Measurements from ENCODE around the gene YWHAH. TPM values are rescaled to one million over a fixed set of nuclear protein-coding genes. Genes with fewer than 3 reads are reported as not detected.

Gene YWHAH
- total and polyA plus RNA-seq, 9 of the 15 experiments (the other 6 are each of a cell fraction or from before 2014, with no cell fraction given) = 32.0 to 177 (median 114) TPM

- BruUV-seq (replicated peaks) = no TSS peak
- H3K9me1 ChIP-seq (ENCODE audit: control insufficient read depth, insufficient read depth, low read length) = no peaks in the 10 kb centered on the region
- intact Hi-C loops (cut with micrococcal nuclease) = no loop called here
- H3K79me2 ChIP-seq (ENCODE audit: control insufficient read depth, insufficient read depth, low read length) = no peaks in the 10 kb centered on the region
- H3K9ac ChIP-seq (ENCODE audit: insufficient read depth in 1 of 2, low read depth in 2 of 2, low read length in 2 of 2) = no peak overlapping the region
- peaks cover 11% of the 10 kb centered on the region; the same call in 1 of the 3 replicates for H3K36me3 ChIP-seq (ENCODE audit: control insufficient read depth, insufficient read depth, low read length)
- H3K27ac ChIP-seq (ENCODE audit: extremely low read depth, low read depth, low read length) = no peak overlapping the region
- H4K20me1 ChIP-seq (replicated peaks; ENCODE audit: control insufficient read depth, insufficient read depth, low read length) = no peaks in the 10 kb centered on the region
- no peak overlapping the region for H2AFZ ChIP-seq (ENCODE audit: low read depth, low read length)
- no peak for FAIRE-seq
- no peaks in the 10 kb centered on the region for H3K27me3 ChIP-seq (ENCODE audit: control insufficient read depth in 2 of 2, insufficient read depth in 2 of 2, low read length in 2 of 2)
- TF ChIP-seq ZNF24 (IDR thresholded peaks at IDR 0.05) (no peak), SP1 (CRISPR knock-in tag; IDR thresholded peaks at IDR 0.05) (no peak)
- POLR2A ChIA-PET = interaction anchor here (1.0 kb wide), 1 partner anchor 13 kb away, joined by 4 read pairs; no protein-coding TSS in a partner anchor
- H3K4me1 ChIP-seq (replicated peaks in 1 of 2; ENCODE audit: control insufficient read depth in 2 of 2, insufficient read depth in 2 of 2, low read length in 2 of 2) = peaks cover 17% of the 10 kb centered on the region in 2 experiments
- in situ Hi-C loops (cut with MboI) = no loop called here
- no peak for ATAC-seq
- DNase-seq (ENCODE audit: extremely low read depth in 1 of 4, low spot score in 3 of 4) = no peak
- no peak overlapping the region for H3K4me3 ChIP-seq
- no peak overlapping the region for H3K4me2 ChIP-seq (ENCODE audit: insufficient read depth, low read length)
- no peaks in the 10 kb centered on the region for H3K9me3 ChIP-seq (replicated peaks; ENCODE audit: control insufficient read depth, insufficient read depth, low read depth, low read length)
- WGBS (ENCODE audit: insufficient coverage, low coverage, missing lambda C conversion rate) = 87% methylated on average over 5 of the region's 16 CpGs
- CTCF ChIA-PET (ENCODE audit: low intra/inter-chr PET ratio) = no interaction called here
Observed at GRCh38 chr22:31906086-31906485, 38.2 kb upstream of the YWHAH start.

GRCh38 chr22:31906569-31906968, 37.8 kb upstream of the YWHAH start:
- FAIRE-seq (no peak), ATAC-seq (no peak), DNase-seq (ENCODE audit: extremely low read depth in 1 of 4, low spot score in 3 of 4) (no peak)
- Histone ChIP-seq H3K27me3 (ENCODE audit: control insufficient read depth in 2 of 2, insufficient read depth in 2 of 2, low read length in 2 of 2) (no peaks in the 10 kb centered on the region), H3K9me1 (ENCODE audit: control insufficient read depth, insufficient read depth, low read length) (no peaks in the 10 kb centered on the region), H4K20me1 (replicated peaks; ENCODE audit: control insufficient read depth, insufficient read depth, low read length) (no peaks in the 10 kb centered on the region), H3K9me3 (replicated peaks; ENCODE audit: control insufficient read depth, insufficient read depth, low read depth, low read length) (no peaks in the 10 kb centered on the region), H2AFZ (ENCODE audit: low read depth, low read length) (no peak overlapping the region), H3K79me2 (ENCODE audit: control insufficient read depth, insufficient read depth, low read length) (no peaks in the 10 kb centered on the region), H3K9ac (ENCODE audit: insufficient read depth in 1 of 2, low read depth in 2 of 2, low read length in 2 of 2) (no peak overlapping the region), H3K4me2 (ENCODE audit: insufficient read depth, low read length) (no peak overlapping the region), H3K4me3 (no peak overlapping the region), H3K27ac (ENCODE audit: extremely low read depth, low read depth, low read length) (no peak overlapping the region), H3K4me1 (replicated peaks in 1 of 2; ENCODE audit: control insufficient read depth in 2 of 2, insufficient read depth in 2 of 2, low read length in 2 of 2) (peaks cover 15% of the 10 kb centered on the region in 2 experiments), H3K36me3 (ENCODE audit: control insufficient read depth, insufficient read depth, low read length) (peaks cover 11% of the 10 kb centered on the region; the same call in 1 of the 3 replicates)
- CTCF ChIA-PET (ENCODE audit: low intra/inter-chr PET ratio) = no interaction called here
- no TSS peak for BruUV-seq (replicated peaks)
- in situ Hi-C loops (cut with MboI) (no loop called here), intact Hi-C loops (cut with micrococcal nuclease) (no loop called here)
- 45% methylated on average over 4 of the region's 5 CpGs for WGBS (ENCODE audit: insufficient coverage, low coverage, missing lambda C conversion rate)
- POLR2A ChIA-PET = no interaction called here
- TF ChIP-seq NR0B1 (IDR thresholded peaks at IDR 0.05; ENCODE audit: partially characterized antibody) (no peak), ESRRB (CRISPR knock-in tag; IDR thresholded peaks at IDR 0.05; ENCODE audit: borderline replicate concordance) (no peak), JUN (IDR thresholded peaks at IDR 0.05; ENCODE audit: borderline replicate concordance, low read depth, low read length) (no peak), JUN (CRISPR knock-in tag; IDR thresholded peaks at IDR 0.05; ENCODE audit: borderline replicate concordance) (no peak), ZNF212 (CRISPR knock-in tag; IDR thresholded peaks at IDR 0.05) (no peak), ZNF3 (CRISPR knock-in tag; IDR thresholded peaks at IDR 0.05) (no peak), SRSF1 (IDR thresholded peaks at IDR 0.05; ENCODE audit: low read depth, low read length) (no peak), CREB3 (tag; conservative IDR thresholded peaks at IDR 0.05; ENCODE audit: low read depth) (no peak), XRCC5 (IDR thresholded peaks at IDR 0.05; ENCODE audit: low read depth, low read length) (no peak), ZBTB1 (CRISPR knock-in tag; IDR thresholded peaks at IDR 0.05; ENCODE audit: borderline replicate concordance, low read depth) (no peak), ZNF77 (CRISPR knock-in tag; IDR thresholded peaks at IDR 0.05) (no peak)
- TF ChIP-seq, protein P1, sequence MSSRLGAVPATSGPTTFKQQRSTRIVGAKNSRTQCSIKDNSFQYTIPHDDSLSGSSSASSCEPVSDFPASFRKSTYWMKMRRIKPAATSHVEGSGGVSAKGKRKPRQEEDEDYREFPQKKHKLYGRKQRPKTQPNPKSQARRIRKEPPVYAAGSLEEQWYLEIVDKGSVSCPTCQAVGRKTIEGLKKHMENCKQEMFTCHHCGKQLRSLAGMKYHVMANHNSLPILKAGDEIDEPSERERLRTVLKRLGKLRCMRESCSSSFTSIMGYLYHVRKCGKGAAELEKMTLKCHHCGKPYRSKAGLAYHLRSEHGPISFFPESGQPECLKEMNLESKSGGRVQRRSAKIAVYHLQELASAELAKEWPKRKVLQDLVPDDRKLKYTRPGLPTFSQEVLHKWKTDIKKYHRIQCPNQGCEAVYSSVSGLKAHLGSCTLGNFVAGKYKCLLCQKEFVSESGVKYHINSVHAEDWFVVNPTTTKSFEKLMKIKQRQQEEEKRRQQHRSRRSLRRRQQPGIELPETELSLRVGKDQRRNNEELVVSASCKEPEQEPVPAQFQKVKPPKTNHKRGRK (tag; IDR thresholded peaks at IDR 0.05) = no peak
